DOHH2 (cell line): ENCODE data around the gene RAC3.
A peak's percentile ranks its signal among the peaks of the same experiment; 100 is the strongest.

ENCODE experiments used
- H3F3A ChIP-seq: fragments of 200-600 bp; sonication (generic), shearing (Covaris generic); 2 replicates; pipeline ENCODE4 v1.6.0; 2016; ENCODE audit warnings: antibody characterized with exemption, mild to moderate bottlenecking; ENCODE audit not compliant: control insufficient read depth, insufficient read depth
- H3K27ac ChIP-seq: fragments of 200-600 bp; sonication (generic); 2 replicates; pipeline ENCODE4 v1.5.1; 2014; ENCODE audit warnings: low read depth, mild to moderate bottlenecking, low read length, moderate library complexity
- H3K27me3 ChIP-seq: fragments of 200-600 bp; sonication (generic); 2 replicates; pipeline ENCODE4 v1.6.1; 2014; ENCODE audit warnings: mild to moderate bottlenecking, low read length, mixed read lengths; ENCODE audit not compliant: control insufficient read depth
- H3K36me3 ChIP-seq: fragments of 200-600 bp; sonication (generic); 2 replicates; pipeline ENCODE4 v1.6.1; 2014; ENCODE audit warnings: mild to moderate bottlenecking, low read length, moderate library complexity, mixed read lengths; ENCODE audit not compliant: control insufficient read depth
- H3K4me1 ChIP-seq: fragments of 200-600 bp; sonication (generic); 2 replicates; pipeline ENCODE4 v1.6.1; 2014; ENCODE audit warnings: mild to moderate bottlenecking, low read length, mixed read lengths; ENCODE audit not compliant: control insufficient read depth
- H3K4me2 ChIP-seq: fragments of 200-600 bp; sonication (generic); 2 replicates; pipeline ENCODE4 v1.6.0; 2014; ENCODE audit warnings: mild to moderate bottlenecking, low read length, moderate library complexity
- H3K4me3 ChIP-seq: fragments of 200-600 bp; sonication (generic); 2 replicates; pipeline ENCODE4 v1.5.1; 2014; ENCODE audit warnings: mild to moderate bottlenecking, low read length, mixed read lengths
- H3K79me2 ChIP-seq: fragments of 200-600 bp; sonication (generic); 2 replicates; pipeline ENCODE4 v1.6.1; 2014; ENCODE audit warnings: mild to moderate bottlenecking, low read length, mixed read lengths; ENCODE audit not compliant: control insufficient read depth
- H3K9me2 ChIP-seq: fragments of 200-600 bp; sonication (generic); replicated peaks from 2 replicates; pipeline ENCODE4 v1.6.1; 2014; ENCODE audit warnings: mild to moderate bottlenecking, low read length, mixed read lengths; ENCODE audit not compliant: control insufficient read depth
- H3K9me3 ChIP-seq: fragments of 200-600 bp; sonication (generic); 2 replicates; pipeline ENCODE4 v1.6.1; 2014; ENCODE audit warnings: antibody characterized with exemption, low read length, mixed read lengths; ENCODE audit not compliant: control insufficient read depth, insufficient read depth
- H4K20me1 ChIP-seq: fragments of 200-600 bp; sonication (generic); 2 replicates; pipeline ENCODE4 v1.6.0; 2014; ENCODE audit warnings: low read depth, mild to moderate bottlenecking, antibody characterized with exemption, low read length, moderate library complexity; ENCODE audit not compliant: control insufficient read depth, insufficient read depth
- CTCF ChIP-seq: fragments of 200-600 bp; sonication (generic); IDR thresholded peaks from one replicate; pipeline ENCODE4 v1.5.1; 2014; ENCODE audit warnings: antibody characterized with exemption, mild to moderate bottlenecking, low read depth, low read length; ENCODE audit not compliant: poor library complexity, severe bottlenecking
- EZH2phosphoT487 ChIP-seq: fragments of 200-600 bp; sonication (generic); IDR thresholded peaks from 2 replicates; pipeline ENCODE4 v1.6.1; 2017; ENCODE audit warnings: borderline replicate concordance, mild to moderate bottlenecking, antibody characterized with exemption, low read length, moderate library complexity, mixed read lengths

RAC3 gene

DNA sequence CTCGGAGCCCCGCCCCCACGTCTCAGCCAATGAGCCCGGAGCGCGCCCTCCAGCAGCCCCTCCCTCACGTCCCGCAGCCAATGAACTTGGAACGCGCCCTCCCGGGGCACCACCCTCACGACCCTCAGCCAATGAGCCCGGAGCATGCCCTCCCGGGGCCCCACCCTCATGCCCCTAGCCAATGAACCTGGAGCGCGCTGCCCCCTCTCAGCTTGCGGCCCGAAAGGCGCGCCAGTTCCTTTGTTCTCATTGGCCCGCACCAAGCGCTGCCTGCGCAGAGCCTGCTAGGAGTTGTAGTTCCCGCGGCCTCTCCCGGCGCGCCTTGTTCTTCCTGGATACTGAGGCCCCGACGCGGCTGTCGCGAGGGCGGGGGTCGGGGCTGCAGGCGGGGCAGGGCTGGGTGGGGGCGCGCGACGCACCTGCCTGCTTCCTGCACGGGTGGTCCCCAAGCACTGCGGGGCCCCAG is 8.5 kb upstream of the RAC3 start, which contains the start of gene LRRC45:
LRRC45 (plus strand) TSS at position 325 of the 466 bp plus-strand sequence. CDS start 339 bp downstream, outside the sequence.
- TF ChIP-seq CTCF (no peak), EZH2phosphoT487 (no peak)
- Histone ChIP-seq H3K4me3 (peak within 1 kb of the TSS; percentile 92), H3K4me2 (peak within 1 kb of the TSS; percentile 89), H3K27me3 (no peaks in the 10 kb centered on the region), H3K36me3 (peaks cover 9% of the 10 kb centered on the region), H3K4me1 (peaks cover 25% of the 10 kb centered on the region), H3K79me2 (peaks cover 35% of the 10 kb centered on the region), H3K9me2 (no peaks in the 10 kb centered on the region), H3K27ac (peak within 1 kb of the TSS; percentile 10; the same call in 1 of the 2 replicates), H4K20me1 (peaks cover 8% of the 10 kb centered on the region; the same call in 1 of the 2 replicates), H3K9me3 (no peaks in the 10 kb centered on the region), H3F3A (peaks cover 3% of the 10 kb centered on the region; the same call in 1 of the 2 replicates)

- Histone ChIP-seq H3K36me3 (peaks cover 3% of the 10 kb centered on the region), H3K4me3 (peak overlapping the region; percentile 92), H3K27me3 (no peaks in the 10 kb centered on the region), H3K27ac (no peak overlapping the region), H4K20me1 (peaks cover 5% of the 10 kb centered on the region; the same call in 1 of the 2 replicates), H3K4me1 (peaks cover 25% of the 10 kb centered on the region), H3K9me3 (no peaks in the 10 kb centered on the region), H3K4me2 (peak overlapping the region; percentile 81), H3K9me2 (no peaks in the 10 kb centered on the region), H3K79me2 (peaks cover 35% of the 10 kb centered on the region), H3F3A (0 out of 2 replicates have a peak, but pooled peaks cover under 1% of the 10 kb centered on the region)
- TF ChIP-seq CTCF (no peak), EZH2phosphoT487 (no peak)
Observed at GRCh38 chr17:82023447-82024241, 7.8 kb upstream of the RAC3 start.

DNA sequence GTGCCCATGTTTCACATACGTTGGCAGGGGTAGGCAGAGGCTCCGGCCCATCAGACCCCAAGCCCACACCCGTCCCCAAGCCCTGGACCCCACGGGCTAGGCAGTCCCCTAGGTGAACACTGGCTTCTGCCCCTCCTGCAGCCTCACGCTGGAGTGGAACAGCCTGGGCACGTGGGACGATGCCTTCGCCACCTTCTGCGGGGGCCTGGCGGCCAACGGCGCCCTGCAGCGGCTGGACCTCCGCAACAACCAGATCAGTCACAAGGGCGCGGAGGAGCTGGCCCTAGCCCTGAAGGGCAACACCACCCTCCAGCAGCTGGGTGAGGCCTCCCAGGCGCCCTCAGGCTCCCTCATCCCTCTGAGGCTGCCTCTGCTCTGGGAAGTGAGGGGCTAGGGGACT is 6.6 kb upstream of the RAC3 start:
- Histone ChIP-seq H3K27me3 (no peaks in the 10 kb centered on the region), H3K36me3 (peaks cover 3% of the 10 kb centered on the region), H3K4me3 (no peak overlapping the region), H3K79me2 (peaks cover 35% of the 10 kb centered on the region), H3K9me3 (no peaks in the 10 kb centered on the region), H4K20me1 (peaks cover 4% of the 10 kb centered on the region; the same call in 1 of the 2 replicates), H3K4me1 (peaks cover 25% of the 10 kb centered on the region), H3F3A (no peaks in the 10 kb centered on the region), H3K9me2 (no peaks in the 10 kb centered on the region), H3K4me2 (peak overlapping the region; percentile 81; the same call in 1 of the 2 replicates), H3K27ac (no peak overlapping the region)
- TF ChIP-seq CTCF, result no peak
- TF ChIP-seq EZH2phosphoT487, result no peak
